ENCODE data around the gene WDR90.
A peak's percentile ranks its signal among the peaks of the same experiment; 100 is the strongest.

Gene WDR90

DNA sequence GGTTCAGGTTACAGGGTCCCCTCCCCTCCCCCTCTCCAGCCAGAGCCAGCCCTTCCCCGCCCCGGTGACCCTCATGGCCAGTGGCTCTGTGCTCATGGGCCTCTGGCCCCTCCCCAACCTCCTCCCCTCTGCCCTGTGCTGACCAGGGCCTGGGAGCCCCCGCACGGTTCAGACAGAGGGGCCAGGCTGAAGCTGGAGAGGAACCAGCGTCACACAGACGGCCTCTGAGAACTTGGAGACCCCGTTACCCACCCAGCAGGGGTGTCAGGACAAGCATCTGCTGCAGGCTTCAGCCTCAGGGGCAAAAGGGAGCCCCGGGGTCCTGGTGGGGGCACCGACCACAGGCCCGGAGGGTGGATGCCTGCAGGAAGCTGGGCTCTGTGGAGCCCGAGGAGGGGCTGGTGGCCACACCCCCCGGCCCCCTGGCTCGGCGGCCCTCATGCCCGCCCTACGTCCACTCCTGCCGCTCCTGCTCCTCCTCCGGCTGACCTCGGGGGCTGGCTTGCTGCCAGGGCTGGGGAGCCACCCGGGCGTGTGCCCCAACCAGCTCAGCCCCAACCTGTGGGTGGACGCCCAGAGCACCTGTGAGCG, 18.3 kb upstream of the WDR90 start, which contains the start of gene WFIKKN1:
WFIKKN1 (plus strand) TSS at position 171 of the 591 bp plus-strand sequence; CDS start at position 440, 269 bp downstream.
- TF ChIP-seq, protein P1, sequence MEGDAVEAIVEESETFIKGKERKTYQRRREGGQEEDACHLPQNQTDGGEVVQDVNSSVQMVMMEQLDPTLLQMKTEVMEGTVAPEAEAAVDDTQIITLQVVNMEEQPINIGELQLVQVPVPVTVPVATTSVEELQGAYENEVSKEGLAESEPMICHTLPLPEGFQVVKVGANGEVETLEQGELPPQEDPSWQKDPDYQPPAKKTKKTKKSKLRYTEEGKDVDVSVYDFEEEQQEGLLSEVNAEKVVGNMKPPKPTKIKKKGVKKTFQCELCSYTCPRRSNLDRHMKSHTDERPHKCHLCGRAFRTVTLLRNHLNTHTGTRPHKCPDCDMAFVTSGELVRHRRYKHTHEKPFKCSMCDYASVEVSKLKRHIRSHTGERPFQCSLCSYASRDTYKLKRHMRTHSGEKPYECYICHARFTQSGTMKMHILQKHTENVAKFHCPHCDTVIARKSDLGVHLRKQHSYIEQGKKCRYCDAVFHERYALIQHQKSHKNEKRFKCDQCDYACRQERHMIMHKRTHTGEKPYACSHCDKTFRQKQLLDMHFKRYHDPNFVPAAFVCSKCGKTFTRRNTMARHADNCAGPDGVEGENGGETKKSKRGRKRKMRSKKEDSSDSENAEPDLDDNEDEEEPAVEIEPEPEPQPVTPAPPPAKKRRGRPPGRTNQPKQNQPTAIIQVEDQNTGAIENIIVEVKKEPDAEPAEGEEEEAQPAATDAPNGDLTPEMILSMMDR (IDR thresholded peaks at IDR 0.05; ENCODE audit: low read depth, low read length, missing control alignments): no peak
- no peak for DNase-seq (ENCODE audit: extremely low read depth, low read depth)
- no peak within 1 kb of the TSS for H3K4me3 ChIP-seq (replicated peaks; ENCODE audit: low read depth, low read length)

DNA sequence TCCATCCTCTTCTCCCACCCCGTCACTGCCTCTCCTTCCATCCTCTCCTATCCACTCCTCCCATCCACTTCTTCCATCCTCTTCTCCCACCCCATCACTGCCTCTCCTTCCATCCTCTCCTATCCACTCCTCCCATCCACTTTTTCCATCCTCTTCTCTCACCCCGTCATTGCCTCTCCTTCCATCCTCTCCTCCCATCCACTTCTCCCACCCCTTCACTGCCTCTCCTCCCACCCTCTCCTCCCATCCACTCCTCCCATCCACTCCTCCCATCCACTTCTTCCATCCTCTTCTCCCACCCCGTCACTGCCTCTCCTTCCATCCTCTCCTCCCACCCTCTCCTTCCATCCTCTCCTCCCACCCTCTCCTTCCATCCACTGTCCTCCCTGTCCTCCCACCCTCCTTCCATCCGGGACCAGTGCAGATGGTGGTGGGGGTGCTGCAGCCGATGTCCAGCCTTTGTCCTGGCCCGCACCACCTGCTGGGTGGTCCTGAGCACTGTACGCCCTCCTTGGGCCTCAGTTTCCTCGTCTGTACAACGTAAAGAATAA, 17.3 kb upstream of the WDR90 start:
- no peak overlapping the region for H3K4me3 ChIP-seq (replicated peaks; ENCODE audit: low read depth, low read length)
- no peak for DNase-seq (ENCODE audit: extremely low read depth, low read depth)
- TF ChIP-seq, protein P1 (IDR thresholded peaks at IDR 0.05; ENCODE audit: low read depth, low read length, missing control alignments): no peak

DNA sequence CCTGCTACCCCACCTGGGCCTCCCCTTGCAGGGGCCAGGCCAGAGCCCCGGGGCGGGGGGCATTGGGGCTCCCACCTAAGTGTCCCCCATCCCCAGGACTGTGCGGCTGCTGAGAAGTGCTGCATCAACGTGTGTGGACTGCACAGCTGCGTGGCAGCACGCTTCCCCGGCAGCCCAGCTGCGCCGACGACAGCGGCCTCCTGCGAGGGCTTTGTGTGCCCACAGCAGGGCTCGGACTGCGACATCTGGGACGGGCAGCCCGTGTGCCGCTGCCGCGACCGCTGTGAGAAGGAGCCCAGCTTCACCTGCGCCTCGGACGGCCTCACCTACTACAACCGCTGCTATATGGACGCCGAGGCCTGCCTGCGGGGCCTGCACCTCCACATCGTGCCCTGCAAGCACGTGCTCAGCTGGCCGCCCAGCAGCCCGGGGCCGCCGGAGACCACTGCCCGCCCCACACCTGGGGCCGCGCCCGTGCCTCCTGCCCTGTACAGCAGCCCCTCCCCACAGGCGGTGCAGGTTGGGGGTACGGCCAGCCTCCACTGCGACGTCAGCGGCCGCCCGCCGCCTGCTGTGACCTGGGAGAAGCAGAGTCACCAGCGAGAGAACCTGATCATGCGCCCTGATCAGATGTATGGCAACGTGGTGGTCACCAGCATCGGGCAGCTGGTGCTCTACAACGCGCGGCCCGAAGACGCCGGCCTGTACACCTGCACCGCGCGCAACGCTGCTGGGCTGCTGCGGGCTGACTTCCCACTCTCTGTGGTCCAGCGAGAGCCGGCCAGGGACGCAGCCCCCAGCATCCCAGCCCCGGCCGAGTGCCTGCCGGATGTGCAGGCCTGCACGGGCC, 16.5 kb upstream of the WDR90 start:
- no peak overlapping the region for H3K4me3 ChIP-seq (replicated peaks; ENCODE audit: low read depth, low read length)
- TF ChIP-seq, protein P1 (IDR thresholded peaks at IDR 0.05; ENCODE audit: low read depth, low read length, missing control alignments): no peak
- DNase-seq (ENCODE audit: extremely low read depth, low read depth): no peak

DNA sequence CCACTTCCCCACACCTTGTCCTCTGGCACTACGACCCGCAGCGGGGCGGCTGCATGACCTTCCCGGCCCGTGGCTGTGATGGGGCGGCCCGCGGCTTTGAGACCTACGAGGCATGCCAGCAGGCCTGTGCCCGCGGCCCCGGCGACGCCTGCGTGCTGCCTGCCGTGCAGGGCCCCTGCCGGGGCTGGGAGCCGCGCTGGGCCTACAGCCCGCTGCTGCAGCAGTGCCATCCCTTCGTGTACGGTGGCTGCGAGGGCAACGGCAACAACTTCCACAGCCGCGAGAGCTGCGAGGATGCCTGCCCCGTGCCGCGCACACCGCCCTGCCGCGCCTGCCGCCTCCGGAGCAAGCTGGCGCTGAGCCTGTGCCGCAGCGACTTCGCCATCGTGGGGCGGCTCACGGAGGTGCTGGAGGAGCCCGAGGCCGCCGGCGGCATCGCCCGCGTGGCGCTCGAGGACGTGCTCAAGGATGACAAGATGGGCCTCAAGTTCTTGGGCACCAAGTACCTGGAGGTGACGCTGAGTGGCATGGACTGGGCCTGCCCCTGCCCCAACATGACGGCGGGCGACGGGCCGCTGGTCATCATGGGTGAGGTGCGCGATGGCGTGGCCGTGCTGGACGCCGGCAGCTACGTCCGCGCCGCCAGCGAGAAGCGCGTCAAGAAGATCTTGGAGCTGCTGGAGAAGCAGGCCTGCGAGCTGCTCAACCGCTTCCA, 15.7 kb upstream of the WDR90 start:
- TF ChIP-seq, protein P1 (IDR thresholded peaks at IDR 0.05; ENCODE audit: low read depth, low read length, missing control alignments): no peak
- no peak overlapping the region for H3K4me3 ChIP-seq (replicated peaks; ENCODE audit: low read depth, low read length)
- DNase-seq (ENCODE audit: extremely low read depth, low read depth): no peak

DNA sequence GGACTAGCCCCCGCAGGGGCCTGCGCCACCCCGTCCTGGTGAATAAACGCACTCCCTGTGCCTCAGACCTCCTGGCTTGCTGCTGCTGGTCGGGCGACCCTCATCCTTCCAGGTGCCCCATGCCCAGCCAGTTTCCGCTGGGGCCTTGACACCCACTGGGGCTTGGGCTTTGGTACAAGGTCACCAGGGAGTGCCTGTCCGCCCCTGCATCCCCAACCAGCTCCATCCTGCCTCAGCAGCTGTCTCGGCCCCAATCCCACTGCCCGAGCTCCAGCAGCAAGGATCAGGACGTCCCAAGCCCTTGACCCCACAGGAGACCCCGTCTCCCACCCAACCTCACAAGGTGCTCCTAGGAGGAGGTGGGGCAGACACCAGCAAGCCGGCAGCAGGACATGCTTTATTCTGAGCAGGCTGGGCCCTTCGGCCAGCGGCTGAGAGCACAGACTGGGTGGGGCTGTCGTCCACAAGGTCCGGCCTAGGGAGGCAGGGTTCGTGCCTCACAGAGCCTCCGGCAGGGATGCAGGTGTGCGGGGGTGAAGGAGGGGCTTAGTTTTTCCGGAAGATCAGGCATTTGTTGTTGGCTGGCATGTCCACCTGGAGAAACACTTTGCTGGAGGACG, 15.0 kb upstream of the WDR90 start:
- no peak for DNase-seq (ENCODE audit: extremely low read depth, low read depth)
- H3K4me3 ChIP-seq (replicated peaks; ENCODE audit: low read depth, low read length): no peak overlapping the region
- TF ChIP-seq, protein P1 (IDR thresholded peaks at IDR 0.05; ENCODE audit: low read depth, low read length, missing control alignments): no peak

DNA sequence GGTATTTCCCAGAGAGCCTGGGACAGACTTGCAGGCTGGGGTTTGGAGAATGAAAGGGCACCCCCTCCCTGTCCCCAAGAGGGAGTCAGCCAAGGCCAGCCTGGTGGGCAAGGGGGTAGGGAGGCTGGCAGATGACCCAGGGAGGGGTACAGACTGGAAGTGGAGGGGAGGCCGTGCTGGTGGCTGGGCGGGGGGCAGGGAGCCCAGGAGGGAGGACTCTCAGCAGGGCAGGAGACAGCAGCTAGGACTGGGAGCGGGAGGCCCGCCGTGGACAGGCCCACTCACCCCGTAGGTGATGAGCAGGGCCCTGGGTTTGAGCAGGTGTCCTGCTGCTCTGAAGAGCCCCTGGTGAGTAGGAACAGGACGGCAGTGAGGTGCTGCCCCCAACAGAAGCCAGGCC, 14.2 kb upstream of the WDR90 start:
- DNase-seq (ENCODE audit: extremely low read depth, low read depth): no peak
- TF ChIP-seq, protein P1 (IDR thresholded peaks at IDR 0.05; ENCODE audit: low read depth, low read length, missing control alignments): no peak
- H3K4me3 ChIP-seq (replicated peaks; ENCODE audit: low read depth, low read length): peak overlapping the region; percentile 87

Data from HFF-Myc (cell line).